NK-92 (cell line): ENCODE measurements around the gene PAM16.

Source experiments
- DNase-seq: peaks from one replicate; lab custom pipeline; 2025; ENCODE audit not compliant: unreplicated experiment; lab: John Stamatoyannopoulos, UW

PAM16 gene

DNA sequence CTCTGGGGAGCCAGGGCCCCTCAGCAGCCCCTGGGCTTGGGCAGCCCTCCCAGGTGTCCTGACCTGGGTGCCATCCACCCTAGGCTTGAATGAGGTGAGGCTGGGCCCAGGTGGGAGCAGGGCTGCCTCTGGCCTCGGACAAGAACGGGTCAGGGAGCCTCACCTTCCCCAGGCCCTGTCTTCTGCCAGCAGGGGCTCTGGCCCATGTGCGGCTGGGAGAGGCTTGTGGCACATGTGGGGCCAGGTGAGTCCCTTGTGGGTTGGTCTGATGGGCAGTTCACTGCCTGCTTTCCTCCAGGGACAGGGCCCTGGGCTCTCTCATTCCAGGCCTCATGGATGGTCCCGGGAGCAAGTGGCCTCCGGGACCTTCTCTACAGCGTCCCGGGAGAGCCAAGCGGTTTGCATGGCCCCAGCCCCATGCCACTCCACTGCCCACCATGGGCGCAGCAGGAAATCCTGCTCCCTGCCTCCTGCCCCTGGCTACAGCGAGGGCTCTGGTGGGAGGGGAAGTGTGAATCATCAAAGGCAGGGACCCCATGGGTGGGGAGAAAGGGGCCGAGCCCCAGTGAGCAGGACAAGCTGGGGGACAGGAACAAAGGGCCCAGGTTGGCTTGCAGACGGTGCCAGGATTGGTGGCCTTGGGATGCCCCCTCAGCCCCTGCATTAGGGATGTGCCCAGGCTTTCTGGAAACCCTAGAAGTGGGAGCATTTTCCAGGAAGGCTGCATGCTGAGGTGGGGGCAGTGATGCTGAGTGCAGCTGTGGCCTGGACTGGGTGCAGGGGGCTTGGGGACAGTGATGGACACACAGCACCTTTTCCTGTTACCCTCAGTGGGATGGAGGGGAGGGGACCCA lies 32.7 kb upstream of the PAM16 start:
- no peak for DNase-seq

DNA sequence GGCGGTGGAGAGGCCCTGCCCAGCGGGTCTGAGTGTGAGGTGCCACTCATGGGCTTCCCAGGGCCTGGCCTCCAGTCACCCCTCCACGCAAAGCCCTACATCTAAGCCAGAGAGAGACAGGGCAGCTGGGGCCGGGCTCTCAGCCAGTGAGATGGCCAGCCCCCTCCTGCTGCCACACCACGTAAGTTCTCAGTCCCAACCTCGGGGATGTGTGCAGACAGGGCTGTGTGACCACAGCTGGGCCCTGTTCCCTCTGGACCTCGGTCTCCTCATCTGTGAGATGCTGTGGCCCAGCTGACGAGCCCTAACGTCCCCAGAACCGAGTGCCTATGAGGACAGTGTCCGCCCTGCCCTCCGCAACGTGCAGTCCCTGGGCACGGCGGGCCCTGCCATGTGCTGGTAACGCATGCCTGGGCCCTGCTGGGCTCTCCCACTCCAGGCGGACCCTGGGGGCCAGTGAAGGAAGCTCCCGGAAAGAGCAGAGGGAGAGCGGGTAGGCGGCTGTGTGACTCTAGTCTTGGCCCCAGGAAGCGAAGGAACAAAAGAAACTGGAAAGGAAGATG lies 31.8 kb upstream of the PAM16 start:
- no peak for DNase-seq

DNA sequence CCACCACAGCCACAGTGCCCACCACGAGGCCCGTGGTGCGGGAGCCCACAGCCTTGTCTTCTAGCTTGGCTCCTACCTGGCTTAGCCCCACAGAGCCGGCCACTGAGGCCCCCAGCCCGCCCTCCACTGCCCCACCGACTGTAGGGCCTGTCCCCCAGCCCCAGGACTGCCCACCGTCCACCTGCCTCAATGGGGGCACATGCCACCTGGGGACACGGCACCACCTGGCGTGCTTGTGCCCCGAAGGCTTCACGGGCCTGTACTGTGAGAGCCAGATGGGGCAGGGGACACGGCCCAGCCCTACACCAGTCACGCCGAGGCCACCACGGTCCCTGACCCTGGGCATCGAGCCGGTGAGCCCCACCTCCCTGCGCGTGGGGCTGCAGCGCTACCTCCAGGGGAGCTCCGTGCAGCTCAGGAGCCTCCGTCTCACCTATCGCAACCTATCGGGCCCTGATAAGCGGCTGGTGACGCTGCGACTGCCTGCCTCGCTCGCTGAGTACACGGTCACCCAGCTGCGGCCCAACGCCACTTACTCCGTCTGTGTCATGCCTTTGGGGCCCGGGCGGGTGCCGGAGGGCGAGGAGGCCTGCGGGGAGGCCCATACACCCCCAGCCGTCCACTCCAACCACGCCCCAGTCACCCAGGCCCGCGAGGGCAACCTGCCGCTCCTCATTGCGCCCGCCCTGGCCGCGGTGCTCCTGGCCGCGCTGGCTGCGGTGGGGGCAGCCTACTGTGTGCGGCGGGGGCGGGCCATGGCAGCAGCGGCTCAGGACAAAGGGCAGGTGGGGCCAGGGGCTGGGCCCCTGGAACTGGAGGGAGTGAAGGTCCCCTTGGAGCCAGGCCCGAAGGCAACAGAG lies 31.0 kb upstream of the PAM16 start:
- no peak for DNase-seq

DNA sequence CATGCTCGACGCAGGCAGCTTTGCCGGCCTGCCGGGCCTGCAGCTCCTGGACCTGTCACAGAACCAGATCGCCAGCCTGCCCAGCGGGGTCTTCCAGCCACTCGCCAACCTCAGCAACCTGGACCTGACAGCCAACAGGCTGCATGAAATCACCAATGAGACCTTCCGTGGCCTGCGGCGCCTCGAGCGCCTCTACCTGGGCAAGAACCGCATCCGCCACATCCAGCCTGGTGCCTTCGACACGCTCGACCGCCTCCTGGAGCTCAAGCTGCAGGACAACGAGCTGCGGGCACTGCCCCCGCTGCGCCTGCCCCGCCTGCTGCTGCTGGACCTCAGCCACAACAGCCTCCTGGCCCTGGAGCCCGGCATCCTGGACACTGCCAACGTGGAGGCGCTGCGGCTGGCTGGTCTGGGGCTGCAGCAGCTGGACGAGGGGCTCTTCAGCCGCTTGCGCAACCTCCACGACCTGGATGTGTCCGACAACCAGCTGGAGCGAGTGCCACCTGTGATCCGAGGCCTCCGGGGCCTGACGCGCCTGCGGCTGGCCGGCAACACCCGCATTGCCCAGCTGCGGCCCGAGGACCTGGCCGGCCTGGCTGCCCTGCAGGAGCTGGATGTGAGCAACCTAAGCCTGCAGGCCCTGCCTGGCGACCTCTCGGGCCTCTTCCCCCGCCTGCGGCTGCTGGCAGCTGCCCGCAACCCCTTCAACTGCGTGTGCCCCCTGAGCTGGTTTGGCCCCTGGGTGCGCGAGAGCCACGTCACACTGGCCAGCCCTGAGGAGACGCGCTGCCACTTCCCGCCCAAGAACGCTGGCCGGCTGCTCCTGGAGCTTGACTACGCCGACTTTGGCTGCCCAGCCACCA lies 30.2 kb upstream of the PAM16 start:
- no peak for DNase-seq

GRCh38 chr16:4380119-4381063 lies 29.3 kb upstream of the PAM16 start:
- no peak for DNase-seq

DNA sequence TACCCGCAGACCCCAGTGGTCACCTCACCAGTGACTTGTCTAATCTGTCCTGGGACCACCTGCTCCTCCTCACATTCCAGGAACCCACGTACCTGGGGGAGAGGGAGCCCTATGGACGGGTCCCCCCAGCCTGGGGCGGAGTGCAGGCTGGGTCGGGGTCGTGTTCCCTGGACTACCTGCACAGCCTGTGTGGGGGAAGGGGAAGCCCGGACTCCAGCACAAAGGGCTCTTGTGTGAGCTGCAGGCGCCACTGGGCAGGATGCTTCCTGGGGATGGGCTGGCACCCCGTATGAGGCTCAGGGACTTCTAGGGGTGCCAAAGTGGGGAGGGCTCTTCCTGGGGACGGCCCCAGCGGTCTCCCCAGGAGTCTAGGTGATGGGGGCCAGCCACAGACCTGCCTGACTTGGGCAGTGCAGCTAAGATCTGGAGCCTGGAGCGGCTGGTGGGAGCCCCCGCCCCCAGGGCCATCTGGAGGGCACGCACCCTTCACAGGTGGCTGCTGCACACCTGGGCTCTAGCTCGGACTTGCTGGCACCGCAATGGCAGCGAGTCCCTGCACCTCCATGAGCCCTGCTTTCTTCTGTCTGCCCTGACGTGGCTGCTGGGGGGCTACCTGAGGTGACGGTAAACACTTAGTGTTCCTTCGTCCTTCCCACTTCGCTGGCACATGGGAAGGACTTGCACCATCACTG lies 28.0 kb upstream of the PAM16 start:
- DNase-seq = no peak

GRCh38 chr16:4378161-4378666 lies 27.1 kb upstream of the PAM16 start:
- DNase-seq = no peak

GRCh38 chr16:4377573-4378154 lies 26.5 kb upstream of the PAM16 start:
- no peak for DNase-seq

DNA sequence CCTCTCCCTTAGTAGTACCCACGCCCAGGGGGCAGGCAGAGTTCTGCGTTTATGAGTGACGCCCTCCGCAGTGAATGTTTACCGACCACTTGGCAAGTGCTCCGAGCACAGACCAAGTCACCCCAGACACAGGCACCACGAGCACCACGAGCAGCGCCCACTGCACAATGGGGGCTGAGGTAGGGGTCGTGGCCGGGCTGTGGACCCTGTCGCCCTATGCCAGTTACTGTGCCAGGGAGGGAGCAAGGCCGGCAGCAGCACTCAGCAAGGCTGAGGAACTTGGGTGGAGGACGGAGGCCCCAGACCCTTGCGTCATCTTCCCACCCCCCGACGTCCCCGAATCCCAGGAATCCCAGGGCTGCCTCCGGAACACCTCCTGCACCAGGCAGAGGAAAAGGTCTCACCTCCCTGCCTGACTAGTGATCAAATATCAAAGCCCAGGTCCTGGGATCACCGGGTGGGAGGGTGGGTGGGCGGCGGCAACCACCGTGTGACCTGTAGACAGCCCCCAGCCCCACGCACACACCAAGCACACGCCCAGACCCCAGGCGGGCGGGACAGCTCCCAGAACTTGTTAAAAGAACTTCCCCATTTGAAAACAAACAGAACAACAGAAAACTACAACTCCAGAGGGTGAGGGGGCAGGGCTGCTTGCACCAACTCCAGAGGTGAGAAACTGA lies 25.9 kb upstream of the PAM16 start:
- DNase-seq = no peak

- no peak for DNase-seq
Observed at GRCh38 chr16:4376126-4376892, 25.2 kb upstream of the PAM16 start.

DNA sequence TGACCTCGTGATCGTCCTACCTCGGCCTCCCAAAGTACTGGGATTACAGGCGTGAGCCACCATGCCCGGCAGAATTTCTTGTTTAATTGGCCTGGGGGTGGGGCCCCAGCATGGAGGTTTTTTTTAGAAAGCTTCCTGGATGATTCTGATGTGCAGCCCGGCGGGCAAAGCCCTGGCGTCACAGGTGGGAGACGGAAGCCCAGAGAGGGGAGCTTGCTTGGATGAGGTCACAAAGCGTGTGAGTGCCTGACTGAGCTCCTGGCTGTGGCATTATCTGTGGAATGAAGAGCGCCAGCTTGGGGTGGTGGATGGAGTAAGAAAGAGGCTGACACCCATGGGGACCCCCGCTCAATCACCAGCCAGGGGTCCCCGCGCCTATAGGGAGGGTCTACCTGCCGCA lies 24.6 kb upstream of the PAM16 start:
- DNase-seq = no peak

DNA sequence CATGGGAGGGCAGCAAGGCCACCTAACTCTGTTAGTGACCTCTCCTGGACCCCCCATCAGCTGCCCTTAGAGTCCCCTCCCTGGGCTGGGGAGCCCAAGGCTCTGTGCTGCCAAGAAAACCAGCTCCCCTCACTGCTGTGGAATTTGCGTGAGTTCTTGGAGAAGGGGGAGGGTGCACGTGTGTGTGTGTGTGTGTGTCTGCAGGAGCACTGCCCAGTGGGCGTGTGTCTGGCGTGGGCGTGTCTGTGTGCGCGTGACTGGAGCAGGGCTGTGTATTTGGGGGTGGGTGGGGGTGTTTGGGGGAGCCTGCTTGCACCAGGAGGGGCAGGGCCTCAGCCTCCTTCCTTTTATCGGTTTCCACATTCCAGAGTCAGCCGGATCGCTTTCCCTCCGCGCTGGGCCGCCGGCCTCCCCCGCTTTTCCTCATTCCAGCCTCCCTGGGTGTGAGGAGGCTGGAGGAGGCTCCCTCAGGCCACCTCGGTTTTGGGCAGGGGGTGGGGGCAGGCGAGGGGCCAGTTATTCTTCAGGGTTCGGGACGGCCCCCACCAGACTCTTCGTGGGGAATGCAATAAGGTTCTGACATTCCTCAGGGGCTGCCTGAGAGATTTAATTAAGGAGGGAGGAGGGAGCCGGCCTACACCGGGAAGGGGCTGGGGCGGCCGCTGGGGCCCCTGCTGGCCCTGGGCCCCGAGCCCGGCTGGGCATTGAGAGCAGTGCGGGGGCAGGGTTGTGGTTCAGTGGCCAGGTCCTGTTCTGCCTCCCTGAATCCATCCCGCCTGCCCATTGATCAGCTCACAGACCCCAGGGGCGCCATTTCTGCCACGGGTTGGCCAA lies 23.0 kb upstream of the PAM16 start:
- DNase-seq = no peak

DNA sequence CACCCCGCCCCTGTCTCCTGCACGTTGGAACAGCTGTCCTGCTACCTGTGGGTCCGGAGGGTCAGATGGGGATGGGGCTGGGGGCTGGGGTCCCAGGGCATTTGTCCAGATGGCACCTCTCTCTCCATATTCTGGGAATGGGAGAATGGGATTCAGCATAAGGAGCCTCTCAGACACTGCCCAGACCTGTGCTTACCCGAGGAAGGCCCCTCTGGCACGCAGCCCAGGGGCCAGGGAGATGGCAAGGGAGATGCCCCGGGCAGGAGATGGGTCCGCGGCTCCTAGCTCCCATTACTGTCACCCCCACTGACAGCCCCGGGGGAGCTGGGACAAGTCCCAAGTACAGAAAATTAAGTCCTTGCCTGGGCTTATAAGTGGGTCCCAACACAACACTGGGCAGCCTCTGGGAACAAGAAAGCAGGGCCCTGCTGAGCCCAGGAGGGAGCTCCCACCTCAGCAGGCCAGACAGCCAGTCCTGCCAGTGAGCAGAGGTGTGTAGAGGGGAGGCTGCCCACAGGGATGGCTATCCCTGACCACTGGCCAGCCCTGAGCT lies 22.3 kb upstream of the PAM16 start:
- no peak for DNase-seq

- no peak for DNase-seq
Observed at GRCh38 chr16:4372578-4373355, 21.6 kb upstream of the PAM16 start.

DNA sequence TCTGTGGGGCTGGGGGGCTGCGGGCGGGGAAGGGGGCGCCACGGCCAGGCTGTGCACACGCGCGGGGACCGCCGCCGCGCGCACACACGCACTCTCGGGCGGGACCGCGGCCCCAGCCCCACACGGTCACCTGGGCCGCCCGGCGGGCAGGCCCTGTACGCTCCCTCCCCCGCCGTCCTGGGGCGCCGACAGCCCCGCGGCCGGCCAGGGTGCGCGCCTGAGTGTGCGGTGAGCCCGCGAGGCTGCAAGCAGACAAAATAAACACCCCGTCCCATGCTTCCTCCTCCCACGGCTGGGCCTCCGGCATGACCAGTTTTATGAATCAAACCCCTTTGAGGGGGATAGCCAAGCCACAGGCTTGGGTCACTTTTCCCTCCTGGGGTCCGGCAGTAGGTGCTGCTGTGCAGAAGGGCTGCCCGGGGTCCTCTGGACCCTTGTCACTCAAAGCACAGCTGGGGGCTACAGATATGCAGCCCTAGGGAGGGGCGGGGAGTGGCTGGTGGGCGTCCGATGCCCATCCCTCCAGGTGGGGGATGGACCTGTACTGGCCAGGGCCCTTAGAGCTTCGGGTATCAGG lies 21.0 kb upstream of the PAM16 start:
- DNase-seq = no peak
